NCI-H146 (cell line): ENCODE results near the gene IGF2BP3.
A peak's percentile ranks its signal among the peaks of the same experiment; 100 is the strongest.
"Not testable (repeated sequence)": the region's sequence is repeated elsewhere in the genome, so short reads cannot be mapped to it uniquely, and the experiment has no call there.

Experiments
- DNase-seq: peaks from one replicate; lab custom pipeline; 2025; lab: John Stamatoyannopoulos, UW

Gene IGF2BP3

GRCh38 chr7:23341846-23342598 is 128.3 kb downstream of the IGF2BP3 start:
- DNase-seq: no peak

DNA sequence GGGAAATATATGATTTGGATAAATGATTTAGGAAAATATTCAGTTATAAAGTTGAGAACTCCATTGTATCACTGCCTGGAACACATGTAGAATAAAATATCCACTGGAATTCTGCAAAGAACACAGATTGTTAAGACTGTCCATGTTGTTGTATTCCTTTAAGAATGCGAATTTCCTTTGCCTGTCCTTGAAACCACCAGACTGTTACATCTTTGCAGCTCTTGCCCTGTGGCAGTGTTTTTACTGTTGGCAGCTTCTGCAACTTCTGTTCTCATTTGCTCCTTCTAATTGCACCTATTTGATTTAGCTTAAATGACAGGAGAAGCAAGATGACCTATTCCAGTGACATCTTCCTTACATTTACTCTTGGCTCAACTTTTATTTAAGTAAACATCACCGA is 131.4 kb downstream of the IGF2BP3 start:
- DNase-seq: no peak

DNA sequence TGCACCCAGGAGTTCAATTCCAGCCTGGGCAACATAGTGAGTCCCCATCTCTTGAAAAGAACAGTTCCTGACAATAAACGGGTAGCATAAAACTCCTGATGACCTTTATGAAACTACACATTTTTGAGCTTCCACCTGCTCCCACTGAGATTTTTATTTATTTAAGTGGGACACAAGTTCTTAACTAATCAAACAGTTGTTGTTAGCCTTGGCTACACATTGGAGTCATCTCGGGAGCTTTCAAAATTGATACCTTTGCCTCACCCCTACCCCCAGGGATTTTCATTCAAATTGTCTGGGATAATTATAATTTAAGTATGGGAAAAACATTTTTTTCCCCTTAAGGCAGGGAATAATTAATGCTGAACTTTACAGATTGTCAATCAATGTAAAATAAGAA is 131.9 kb downstream of the IGF2BP3 start:
- DNase-seq: no peak

DNA sequence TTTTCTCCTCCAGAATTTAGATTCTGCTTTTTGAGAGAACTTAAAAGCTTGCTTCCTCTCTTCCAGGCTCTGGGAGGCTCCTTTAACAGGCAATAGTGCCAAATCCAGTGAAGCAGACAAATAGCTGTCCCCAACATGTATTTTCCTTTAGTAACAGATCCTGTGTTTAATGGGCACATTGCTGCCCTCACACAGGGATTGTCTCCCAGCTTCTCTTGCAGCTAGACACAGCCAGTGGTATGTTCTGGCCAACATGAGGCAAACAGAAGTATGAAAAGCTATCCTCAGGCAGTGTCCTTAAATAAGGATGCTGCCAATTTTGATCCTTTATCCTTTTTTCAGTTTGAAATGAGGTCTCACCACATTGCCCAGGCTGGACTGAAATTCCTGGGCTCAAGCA is 132.9 kb downstream of the IGF2BP3 start:
- DNase-seq: no peak

DNA sequence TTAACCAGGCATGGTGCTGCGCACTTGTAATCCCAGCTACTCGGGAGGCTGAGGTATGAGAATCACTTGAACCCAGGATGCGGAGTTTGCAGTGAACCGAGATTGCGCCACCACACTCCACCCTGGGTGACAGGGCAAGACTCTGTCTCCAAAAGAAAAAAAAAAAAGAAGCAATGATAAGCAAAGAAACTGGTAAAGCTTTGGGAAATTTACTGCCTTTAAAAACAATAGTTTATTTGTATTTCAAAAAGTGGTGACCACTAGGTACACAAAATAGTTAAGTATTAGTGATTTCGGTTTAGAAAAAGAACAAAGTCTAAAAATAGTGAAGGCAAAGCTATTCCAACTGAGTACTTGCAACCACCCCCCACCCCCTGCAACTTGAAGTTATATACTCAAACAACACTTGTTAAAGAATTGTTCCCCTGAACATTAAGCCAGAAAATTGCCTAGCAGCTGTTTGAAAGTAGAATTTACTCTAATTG is 133.4 kb downstream of the IGF2BP3 start:
- DNase-seq: no peak

DNA sequence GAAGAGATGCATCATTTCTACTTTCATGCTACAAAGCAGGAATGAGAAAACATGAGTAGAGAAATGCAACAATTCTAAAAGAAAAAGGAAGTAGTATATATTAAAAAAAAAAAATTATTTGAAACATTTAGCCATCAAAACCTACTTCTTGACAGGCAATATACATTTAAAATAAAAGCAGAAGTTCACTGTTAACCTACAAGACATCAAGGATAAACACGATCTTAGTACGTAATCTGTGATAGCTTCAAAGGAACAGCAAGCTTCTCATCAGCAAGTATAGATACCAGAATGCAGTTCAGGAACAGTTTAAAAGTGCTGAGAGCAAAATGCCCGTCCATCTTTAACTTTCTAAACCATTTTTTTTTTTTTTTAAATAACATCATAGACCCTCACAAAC is 134.2 kb downstream of the IGF2BP3 start:
- no peak for DNase-seq

DNA sequence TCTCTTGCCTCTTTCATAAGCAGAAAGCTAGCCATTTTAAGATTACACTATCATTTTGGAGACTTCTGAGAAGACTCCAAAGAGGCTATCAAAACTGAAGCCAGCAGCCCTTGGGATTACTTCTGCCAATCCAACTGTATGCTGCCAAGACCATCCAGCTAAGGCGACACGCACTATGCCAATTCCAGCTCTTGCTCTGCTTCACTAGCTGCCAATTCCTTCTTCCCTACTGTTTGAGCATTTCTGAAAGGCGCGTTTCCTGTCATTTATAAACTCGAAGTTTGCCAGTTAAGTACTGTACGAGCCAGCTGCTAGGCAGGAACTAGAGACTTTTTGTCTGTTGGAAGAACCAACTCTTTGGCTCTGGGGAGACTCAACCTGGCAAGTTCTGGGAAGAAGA is 134.7 kb downstream of the IGF2BP3 start:
- DNase-seq: no peak

DNA sequence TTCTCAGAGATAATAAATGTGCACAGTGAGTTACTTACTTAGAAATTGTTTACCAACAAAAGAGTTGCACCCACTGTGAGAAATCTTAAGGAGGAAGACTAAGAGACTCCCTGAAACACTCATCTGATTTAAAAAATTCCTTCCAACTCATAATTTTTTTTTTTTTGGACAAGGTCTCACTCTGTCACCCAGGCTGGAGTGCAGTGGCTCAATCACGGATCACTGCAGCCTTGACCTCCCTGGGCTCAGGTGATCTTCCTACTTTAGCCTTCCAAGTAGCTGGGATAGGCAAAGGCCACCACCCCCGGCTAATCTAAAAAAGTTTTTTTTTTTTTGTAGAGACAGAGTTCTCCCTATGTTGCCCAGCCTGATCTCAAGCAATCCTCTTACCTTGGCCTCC is 135.2 kb downstream of the IGF2BP3 start:
- no peak for DNase-seq

DNA sequence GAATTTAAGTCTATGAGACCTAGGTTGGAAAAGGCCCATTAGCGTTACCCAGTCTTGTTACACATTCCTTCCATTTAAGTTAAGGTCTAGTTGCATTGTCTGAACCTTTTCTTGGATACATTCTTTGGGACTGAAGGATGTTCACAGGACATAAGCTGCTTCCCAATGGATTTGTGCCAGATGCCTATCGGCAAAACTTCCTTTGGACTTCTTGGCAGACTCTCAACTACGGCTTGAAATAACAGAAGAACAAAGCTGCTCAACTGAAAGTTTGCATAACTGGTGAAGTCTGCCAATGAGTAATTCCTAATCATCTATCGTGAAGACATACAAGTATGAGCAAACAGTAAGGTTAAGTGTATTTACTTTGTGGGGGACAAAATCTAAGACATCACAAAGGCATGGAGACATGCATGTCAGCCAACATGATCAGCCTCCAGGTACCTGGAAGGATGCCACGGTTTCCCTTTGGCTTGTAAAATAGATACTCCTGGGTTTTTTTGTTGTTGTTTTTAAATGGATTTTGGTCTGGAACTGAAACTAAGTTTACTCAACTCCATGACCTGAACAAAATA is 135.7 kb downstream of the IGF2BP3 start:
- DNase-seq: peak; percentile 46

DNA sequence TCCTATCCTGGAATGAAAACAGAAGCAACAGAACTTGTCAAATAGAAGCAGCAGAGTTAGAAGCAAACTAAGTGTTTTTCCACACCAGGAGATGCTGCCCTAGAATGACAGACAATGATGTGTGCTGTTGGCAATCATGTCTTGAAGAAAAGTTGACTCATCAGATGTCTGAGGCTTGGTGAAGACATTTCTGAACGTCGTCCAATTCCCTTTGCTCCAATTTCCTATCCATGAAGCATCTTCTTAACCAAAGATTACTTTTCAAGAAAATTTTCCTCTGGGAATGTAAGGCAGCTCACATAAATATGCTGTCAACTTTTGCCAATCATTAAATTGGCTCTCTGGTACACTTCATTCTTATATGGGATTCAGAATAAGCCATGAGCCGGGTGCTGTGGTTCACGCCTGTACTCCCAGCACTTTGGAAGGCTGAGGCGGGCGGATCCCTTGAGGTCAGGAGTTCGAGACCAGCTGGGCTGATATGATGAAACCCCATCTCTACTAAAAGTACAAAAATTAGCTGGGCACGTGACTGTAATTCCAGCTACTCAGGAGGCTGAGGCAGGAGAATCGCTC is 136.5 kb downstream of the IGF2BP3 start:
- DNase-seq: no peak

DNA sequence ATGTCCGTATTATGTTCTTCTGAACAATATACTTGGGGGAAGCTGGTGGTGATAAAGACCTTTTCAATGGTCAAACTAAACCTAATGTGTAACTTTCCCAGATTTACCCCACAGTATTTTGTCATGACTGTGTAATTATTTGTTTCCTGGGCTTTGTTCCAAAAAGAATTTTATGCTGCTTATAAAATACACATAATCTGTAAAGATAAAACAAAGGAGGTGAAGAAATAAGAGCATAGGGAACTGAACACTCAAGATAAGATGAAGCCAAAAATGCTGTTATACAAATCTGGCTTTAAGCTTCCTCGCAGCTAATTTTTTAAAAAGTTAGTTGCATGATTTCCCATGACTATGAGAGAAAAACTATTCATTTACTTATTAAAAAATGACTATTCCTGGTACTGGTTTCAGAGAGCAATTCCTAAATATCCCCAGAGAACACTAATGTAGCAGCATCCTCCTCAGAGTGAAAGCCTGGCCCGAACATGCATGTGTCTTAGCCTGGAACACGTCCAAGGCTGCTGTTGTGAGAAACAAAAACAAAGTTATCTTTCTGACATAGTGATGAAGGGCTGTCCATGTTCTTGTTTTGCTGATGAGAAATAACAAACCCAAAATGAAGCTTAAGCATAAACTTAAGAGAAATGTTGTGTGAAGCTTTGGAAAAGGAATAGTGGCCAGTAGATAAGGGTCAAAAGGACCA is 137.2 kb downstream of the IGF2BP3 start:
- DNase-seq: no peak

DNA sequence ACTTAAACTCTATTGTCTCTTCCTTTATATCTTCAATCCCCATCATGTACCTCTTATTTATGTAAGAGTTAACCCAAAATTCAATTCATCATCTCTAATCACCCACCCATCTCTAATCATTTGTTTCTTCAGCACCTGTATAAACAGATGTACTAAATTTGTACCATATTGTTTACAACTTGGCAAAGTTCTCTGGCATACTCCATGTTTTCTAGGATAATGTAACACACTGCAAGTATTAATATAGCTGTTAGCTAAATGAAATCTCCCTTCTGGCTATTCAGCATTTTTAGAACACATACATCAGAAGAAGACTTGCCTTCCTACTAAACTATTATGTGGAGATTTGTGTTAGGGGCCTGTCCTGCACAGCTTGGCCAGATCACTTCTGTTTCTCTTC is 138.1 kb downstream of the IGF2BP3 start:
- DNase-seq: no peak

DNA sequence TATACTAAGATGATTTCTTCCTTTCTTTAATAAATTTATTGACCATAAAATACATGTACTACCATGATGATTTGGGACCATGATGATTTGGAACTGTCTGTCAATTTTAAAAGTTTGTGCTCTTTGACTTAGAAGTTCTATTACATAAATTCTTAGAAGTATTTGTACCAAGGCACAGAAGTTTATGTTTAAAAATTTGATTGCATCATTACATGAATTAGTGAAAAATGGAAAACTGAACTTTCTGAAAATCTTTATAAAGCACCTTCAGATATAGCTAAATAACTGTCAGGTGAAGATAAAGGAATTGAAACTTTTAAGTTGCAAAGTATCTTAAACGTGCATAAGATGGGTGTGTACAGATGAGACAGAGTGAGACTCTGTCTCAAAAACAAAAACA is 139.2 kb downstream of the IGF2BP3 start:
- no peak for DNase-seq

DNA sequence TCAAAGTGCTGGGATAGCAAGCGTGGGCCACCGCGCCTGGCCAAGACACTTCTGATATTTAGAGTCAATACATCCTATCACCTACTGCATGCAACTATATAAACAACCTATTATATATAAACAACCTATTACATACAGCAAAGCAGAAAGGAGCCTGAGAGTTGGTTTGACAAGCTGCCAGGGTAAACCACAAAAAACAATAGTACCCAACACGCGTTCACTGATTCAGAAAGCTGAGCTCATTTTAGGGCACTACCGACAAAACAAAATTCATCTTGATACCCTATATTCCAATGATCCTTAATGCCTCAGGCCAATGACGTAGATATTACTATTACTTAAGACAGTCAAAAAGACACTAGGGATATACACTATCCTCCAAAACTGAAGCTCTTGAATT is 154.9 kb downstream of the IGF2BP3 start:
- no peak for DNase-seq

GRCh38 chr7:23312141-23312540 is 158.2 kb downstream of the IGF2BP3 start:
- DNase-seq: not testable (repeated sequence)

GRCh38 chr7:23308754-23309153 is 161.5 kb downstream of the IGF2BP3 start:
- no peak for DNase-seq

DNA sequence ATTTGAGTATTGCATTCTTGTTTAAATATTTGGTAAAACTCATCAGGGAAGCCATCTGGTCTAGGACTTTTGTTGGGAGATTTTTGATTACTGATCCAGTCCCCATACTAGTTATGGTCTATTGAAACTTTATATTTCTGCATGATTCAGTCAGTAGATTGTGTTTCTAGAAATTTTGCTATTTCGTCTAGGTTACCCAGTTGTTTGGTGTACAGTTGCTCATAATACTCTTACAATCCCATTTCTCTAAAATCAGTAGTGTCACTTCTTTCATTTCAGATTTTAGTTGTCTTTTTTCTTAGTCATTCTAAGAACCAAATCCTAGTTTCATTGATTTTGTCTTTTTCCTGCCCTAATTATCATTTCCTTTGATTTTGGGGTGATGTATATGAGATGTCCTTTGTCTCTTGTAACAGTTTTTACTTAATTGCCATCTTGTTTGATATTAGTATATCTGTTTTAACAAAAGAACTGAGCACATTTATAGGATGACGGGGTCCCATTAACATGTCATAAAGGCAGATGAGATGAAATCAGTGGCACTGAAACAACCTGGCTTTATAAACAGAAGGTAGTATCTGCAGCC is 163.3 kb downstream of the IGF2BP3 start:
- no peak for DNase-seq

DNA sequence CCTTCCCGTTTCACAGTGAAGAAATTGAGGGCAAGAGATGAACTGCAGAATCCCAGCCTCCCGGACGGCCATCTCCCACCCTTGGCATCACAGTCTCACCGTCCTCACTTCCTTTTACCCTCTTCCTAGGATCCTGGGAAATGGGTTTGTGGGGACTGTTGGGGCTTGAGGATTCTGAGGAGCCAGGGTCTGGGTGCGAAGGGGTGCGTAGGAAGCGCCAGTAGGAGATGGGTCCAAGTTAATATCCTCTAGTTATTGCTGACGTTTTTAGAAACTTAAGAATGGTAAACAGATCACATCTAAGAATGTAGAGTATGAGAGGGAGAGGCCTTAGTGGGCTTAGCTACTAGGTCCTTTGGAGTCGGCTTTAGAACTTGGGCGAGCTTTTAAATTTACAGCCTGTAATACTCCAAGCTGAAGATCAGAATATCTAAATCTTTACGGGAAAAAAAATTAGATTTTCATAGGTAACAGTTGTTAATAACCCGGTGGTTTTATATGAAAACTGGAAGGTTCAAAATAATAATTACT is 170.5 kb downstream of the IGF2BP3 start:
- DNase-seq: no peak

GRCh38 chr7:23298885-23299769 is 171.2 kb downstream of the IGF2BP3 start, which contains the start of gene MALSU1:
Gene MALSU1 (plus strand): TSS chr7:23299339. CDS start chr7:23299353, 14 bp downstream.
- peak; percentile 98 for DNase-seq

- no peak for DNase-seq
These were observed 172.0 kb downstream of the IGF2BP3 start for GRCh38 chr7:23298141-23298881.

DNA sequence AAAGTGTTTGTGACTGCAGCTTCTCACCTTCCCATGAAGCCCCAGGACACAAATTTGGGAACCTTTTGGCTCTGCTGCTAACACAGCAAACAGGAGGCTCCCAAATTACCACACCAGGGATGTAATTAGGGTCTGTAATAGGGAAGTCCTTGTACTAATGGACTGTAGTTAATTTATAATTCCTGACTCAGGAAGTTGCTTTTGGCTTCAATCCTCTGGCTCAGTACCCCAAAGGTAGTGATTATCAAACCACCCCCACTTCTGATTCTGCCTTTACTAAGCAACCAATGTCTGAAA is 174.9 kb downstream of the IGF2BP3 start:
- no peak for DNase-seq
